HCEC 1CT (cell line): Measurements from ENCODE around the gene KRTAP22-1.

Experiments
- DNase-seq: peaks from one replicate; pipeline ENCODE4 v3.0.0-alpha.2; 2017

Gene KRTAP22-1

GRCh38 chr21:30628109-30628508 lies 27.2 kb downstream of the KRTAP22-1 start:
- no peak for DNase-seq

GRCh38 chr21:30629200-30629599 lies 28.3 kb downstream of the KRTAP22-1 start:
- DNase-seq: no peak

- no peak for DNase-seq
Measured at GRCh38 chr21:30634906-30635305, 34.0 kb downstream of the KRTAP22-1 start, which contains the start of gene KRTAP20-2. Gene KRTAP20-2, plus strand, starts transcription at chr21:30635206. Its CDS starts 58 bp downstream, at chr21:30635264.

GRCh38 chr21:30638686-30639085 lies 37.8 kb downstream of the KRTAP22-1 start:
- DNase-seq: no peak

GRCh38 chr21:30642564-30642963 lies 41.7 kb downstream of the KRTAP22-1 start, which contains the start of gene KRTAP20-3:
Gene KRTAP20-3, plus strand, starts transcription at chr21:30642864.
- DNase-seq: no peak

- DNase-seq: no peak
Measured at GRCh38 chr21:30646904-30647414, 46.1 kb downstream of the KRTAP22-1 start.
